CD4-positive, alpha-beta T cell treated with Interleukin-4 for 1 hour (primary cell): ENCODE measurements around the gene ACSF2.
A peak's percentile ranks its signal among the peaks of the same experiment; 100 is the strongest.
"Not testable (repeated sequence)": the region's sequence is repeated elsewhere in the genome, so short reads cannot be mapped to it uniquely, and the experiment has no call there.

Experiments
- DNase-seq, 2 donors: peaks; one replicate each; pipeline ENCODE4 v3.0.0-alpha.2; 2020 to 2022

ACSF2 gene, protein sequence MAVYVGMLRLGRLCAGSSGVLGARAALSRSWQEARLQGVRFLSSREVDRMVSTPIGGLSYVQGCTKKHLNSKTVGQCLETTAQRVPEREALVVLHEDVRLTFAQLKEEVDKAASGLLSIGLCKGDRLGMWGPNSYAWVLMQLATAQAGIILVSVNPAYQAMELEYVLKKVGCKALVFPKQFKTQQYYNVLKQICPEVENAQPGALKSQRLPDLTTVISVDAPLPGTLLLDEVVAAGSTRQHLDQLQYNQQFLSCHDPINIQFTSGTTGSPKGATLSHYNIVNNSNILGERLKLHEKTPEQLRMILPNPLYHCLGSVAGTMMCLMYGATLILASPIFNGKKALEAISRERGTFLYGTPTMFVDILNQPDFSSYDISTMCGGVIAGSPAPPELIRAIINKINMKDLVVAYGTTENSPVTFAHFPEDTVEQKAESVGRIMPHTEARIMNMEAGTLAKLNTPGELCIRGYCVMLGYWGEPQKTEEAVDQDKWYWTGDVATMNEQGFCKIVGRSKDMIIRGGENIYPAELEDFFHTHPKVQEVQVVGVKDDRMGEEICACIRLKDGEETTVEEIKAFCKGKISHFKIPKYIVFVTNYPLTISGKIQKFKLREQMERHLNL

DNA sequence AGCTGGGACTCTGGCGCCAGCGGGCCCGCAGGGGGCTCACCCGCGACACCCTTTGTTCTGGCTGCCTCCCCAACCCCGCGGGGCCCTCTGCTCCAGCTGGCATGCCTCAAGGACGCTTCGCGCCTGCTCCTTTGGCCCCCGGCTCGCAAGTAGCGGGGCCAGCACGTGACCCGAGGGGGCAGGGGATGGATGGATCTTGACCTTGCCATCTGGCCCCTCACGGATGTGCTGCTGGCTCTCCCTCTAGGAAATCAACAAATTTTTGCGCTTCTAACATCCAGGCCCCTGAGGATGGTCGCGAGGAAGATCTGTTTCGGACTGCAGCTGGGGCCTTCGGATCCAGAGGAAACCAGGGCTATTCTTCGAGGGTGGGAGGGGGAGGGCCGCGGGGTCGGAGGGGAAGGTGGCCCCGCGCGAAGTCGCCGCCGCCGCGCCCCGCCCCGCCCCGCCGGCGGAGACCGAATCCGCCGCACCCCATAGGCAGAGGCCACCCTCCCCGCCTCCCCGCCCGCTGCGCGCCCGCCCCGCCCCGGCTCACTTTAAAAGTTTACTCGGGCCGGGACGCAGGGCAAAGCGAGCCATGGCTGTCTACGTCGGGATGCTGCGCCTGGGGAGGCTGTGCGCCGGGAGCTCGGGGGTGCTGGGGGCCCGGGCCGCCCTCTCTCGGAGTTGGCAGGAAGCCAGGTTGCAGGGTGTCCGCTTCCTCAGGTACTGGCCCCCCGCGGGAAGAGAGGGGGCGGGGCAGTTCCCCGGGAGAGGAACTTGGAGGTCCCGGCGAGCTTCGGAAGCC, at the start of gene ACSF2:
TSS of gene ACSF2 (plus strand) at position 537 of the 790 bp plus-strand sequence. CDS start at position 581, 44 bp downstream.
- peak; percentile 63 to 73 for DNase-seq

DNA sequence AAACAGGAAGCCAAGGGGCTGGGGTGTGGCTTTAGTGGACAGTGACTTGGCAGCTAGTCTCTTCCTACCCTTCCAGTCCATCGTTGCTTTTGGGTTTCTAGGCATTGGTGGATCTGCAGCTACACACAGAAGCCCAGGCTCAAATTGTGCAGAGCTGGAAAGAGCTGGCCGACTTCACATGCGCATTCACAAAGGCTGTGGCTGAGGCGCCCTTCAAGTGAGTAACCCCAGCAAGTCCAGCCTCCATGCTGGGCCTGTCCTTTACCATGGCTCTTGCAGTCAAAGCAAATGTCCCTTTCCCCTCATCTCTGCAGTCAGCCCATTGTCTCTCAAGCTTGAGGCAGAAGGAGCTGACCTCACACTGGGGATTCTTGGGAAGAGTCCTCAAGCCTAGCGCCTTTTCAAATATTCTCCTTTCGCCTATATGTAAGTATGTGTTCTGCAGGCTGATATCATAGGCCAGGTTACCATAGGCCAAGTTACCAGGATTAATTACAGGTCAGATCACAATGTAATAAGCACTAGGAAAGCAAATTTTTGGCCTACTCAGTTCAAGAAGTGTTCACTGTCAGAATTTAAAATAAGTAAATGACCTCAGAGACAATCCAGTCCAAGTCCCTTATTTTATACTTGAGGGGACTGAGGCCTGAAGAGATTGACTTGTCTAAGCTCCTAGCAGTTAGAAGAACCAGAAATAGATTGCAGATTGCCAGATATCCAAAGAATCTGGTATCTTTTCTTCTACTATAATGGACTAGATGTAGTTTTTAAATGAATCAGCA, 46.5 kb upstream of the ACSF2 start:
- no peak for DNase-seq

DNA sequence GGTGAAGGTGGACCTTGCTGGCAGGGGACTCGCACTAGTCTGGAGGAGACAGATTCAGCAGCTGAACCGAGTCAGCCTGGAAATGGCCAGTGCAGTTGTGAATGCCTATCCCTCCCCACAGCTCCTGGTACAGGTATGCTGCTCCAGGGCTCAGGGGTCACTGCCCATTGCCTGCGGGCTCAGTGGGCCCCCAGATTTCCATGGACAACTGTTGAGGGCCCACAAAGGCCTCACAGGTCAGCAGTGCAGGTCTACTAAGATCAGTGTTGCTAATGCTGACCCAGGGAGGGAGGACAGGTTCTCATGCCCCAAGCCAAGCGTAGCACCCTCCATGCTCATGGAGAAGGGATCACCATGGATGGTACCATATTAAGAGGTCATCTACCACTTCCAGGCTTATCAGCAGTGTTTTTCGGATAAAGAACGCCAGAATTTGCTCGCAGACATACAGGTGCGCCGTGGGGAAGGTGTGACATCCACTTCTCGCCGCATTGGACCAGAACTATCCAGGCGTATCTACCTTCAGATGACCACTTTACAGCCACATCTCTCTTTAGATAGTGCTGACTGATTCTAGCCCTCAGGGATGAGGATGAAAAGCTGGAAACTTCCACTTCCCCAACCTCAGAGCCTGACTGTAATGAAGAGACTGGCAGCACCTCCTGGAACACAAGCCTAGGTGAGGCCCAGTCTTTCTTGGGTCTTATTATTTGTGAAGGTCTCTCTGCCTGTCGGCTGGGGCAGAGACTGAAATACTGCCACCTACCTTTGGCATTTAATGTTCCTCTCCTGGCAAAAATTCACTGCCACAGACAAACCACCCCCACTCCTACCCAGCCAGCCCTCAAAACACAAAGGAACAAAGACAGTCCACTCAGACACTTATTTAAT, 45.4 kb upstream of the ACSF2 start:
- DNase-seq, result no peak

DNA sequence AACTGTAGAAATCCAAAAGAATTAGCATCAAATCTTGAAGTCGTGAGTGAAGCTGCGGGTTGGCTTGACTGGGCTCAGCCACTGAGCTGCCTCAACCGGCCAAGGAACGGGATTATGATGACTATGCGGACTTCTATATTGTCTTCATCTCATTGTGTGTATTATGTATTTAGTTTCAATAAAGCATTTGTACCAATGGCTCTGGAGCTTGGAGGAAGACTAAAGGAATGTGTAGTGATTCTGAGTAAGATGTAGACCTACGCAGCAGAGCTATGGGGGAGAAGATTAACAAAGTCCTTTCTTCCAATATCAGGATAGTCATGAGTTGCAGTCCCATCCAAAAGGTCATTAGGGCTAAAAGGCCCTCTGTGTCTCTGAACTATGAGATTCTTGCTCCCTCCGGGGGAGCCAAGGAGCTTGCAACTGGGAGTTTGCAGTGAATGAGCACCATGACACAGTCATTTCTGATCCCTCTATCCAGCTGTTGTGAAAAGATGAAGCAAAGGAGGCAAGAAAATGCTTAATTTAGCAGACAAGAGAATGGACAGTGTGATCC, 44.7 kb upstream of the ACSF2 start:
- no peak for DNase-seq

DNA sequence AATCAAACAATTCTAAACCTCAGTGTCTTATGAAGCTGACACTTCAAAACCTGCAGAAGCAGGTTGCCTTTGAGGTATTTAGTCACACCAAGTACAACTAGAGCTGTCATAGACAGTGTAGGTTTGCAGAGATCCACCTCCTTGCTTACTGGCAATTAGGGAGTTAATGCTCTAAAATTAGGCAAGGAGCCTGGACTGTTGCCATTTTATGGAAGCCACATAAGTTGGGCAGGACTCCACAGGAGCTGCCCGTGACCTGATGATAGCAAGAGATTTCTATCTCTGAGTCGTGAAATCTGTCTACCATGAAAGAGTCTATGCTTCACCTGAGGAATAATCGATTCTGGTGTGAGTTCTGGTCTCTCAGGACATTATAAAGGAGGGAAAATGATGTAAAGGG, 44.1 kb upstream of the ACSF2 start:
- no peak for DNase-seq

DNA sequence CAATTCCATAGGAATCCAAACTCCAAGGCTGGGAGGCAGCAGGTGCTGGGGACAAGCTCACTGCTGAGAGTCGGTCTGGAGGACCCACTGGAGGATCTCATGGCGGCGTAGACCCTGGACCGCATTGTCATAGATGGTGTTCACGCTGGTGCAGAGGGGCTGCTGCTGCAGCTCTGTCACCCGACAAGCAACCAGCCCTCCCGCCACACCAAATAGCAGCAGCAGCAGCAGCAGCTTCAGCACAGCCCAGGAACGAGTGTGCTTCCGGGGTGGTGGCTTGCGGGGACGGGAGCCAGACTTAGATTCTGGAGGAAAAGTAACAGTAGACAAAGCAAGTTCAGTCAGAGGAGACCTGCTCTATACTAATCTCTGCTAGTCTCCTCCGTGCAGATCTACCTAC, 43.1 kb upstream of the ACSF2 start:
- DNase-seq, result no peak

DNA sequence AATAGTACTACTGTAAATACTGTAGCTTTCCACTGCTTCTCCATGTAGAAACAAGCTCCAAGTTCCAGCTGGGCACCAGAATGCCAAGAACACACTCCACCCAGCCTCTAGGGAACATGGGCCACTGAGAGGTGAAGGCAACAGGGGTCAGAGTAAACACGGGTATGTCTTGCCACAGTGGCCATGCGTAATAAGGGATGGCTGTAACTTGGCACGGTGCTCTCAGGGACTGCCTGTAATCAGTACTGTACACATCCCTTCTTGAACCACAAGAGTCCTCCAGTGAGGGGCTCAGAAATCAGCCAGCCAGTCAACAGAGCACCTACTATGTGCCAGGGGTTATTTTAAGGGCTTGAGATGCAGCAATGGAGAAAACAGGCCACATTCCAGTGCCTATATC, 39.5 kb upstream of the ACSF2 start:
- no peak for DNase-seq

DNA sequence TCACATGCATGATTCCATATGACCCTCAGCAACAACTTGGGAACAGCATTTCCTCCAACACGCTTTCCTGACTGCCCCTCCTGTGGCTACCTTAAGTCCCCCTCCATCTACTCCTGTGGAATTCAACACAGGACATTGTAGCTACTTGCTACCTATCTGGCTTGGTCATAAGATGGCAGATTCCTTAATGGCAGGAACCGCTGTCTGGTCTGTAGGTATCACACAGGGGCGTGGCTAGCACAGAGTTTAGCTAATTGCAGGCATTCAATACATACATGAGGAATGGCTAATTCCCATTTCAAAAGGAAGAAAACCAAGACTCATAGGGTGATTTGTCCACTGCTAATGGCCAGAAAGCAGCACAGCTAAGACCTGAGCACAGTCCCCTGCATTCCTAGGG, 37.3 kb upstream of the ACSF2 start:
- DNase-seq, result no peak

DNA sequence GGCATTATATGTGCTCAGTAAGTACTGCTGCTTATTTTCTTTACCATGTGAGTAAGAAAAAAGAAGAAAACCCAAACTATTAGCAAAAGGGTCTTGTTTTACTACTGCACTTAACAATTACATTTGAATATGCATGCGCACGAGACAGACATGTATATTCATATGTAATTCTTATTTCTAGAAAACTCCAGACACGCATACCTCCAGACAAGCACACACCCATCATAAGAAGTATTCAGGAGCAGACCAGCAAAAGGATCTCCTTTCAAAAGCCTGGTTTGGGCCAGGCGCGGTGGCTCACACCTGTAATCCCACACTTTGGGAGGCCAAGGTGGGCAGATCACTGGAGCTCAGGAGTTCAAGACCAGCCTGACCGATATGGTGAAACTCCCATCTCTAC, 36.5 kb upstream of the ACSF2 start:
- no peak for DNase-seq

DNA sequence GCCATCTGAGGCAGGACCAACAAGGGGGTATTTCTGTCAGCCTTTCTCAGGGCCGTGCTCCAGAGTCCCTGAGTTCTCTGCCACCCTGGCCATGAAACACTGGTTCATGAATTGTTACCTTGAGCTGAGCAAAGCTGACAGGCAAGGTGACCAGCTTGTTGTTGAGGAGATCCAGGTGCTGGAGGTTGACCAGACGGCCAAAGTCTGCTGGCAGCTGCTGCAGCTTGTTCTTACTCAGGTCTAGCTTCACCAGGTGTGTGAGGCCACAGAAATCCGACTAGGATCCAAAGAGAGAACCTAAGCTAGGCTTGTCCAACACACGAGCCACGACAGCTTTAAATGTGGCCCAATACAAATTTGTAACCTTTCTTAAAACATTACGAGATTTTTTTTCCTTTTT, 33.4 kb upstream of the ACSF2 start:
- DNase-seq, result no peak

DNA sequence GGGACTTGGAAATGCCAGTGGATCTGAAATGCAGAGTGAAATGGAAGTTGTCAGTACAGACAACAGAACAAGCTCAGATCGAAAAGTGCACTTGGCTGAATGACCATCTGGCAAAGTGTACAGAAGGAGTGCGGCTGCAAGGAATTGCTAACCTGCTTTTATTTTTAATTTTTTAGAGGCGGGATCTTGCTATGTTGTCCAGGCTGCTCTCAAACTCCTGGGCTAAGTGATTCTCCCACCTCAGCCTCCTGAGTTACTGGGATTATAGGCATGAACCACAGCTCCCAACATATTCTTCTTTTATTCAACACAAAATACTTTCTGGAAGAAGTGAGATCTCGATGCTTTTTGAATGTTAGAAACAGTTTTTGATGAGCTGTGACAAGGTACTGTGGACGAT, 32.3 kb upstream of the ACSF2 start:
- no peak for DNase-seq

DNA sequence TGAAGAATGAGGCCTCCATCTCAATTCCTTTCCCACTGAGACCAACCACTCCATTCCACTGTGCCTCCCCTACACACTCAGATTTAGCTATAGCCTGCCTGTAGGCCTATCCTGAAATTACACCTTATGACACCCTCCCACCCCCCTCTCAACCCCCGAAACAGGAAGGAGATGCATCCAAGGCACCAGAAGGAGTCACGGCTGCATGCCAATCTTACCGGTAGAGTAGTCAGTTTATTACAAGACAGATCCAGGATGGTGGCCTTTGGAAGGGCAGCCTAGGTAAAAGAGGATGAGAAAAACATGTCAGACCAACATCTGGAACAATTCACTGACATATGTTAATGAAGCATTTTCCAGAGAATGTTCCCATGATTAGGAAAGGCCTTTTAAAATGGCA, 31.3 kb upstream of the ACSF2 start:
- DNase-seq, result no peak

DNA sequence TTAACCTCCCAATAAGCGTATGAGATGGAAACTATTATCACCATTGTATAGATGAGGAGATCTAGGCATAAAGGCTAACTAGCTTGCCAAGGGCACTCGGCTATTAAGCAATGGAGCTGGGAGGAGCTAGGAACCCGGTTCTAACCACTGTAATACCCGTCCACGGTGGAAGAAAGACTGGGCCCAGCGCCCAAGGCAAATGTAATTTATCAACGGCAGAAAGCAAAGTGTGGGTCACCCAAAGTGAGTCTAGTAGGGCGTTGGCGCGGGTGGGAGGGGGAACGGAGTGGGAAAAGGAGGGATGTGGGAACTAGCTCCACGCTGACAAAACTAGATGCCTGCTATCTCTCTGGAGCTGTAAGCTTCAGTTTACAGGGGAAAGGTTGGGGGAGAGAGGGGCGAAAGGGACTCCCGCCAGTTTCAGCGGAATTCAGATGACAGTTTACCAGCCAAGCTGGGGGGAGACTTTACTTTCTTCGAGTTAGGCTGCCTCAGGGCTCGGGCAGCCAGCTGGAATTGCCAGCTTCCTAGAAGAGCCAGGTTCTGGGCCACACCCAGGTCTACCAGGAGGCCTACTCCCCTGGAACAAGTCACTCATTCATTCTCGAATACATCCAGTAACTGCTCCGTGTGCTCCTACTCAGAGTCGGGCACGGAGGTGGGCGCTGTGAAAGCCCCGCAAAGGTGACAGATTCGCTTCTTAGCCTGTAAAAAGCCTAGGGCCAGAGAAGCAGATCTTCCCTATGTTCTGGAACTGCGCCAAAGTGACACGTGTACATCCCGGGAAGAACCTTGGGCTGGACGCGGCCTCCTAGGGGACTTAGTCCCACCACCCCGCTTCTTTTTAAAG, 29.5 kb upstream of the ACSF2 start:
- peak in 1 of 2 donors; percentile 25 for DNase-seq

DNA sequence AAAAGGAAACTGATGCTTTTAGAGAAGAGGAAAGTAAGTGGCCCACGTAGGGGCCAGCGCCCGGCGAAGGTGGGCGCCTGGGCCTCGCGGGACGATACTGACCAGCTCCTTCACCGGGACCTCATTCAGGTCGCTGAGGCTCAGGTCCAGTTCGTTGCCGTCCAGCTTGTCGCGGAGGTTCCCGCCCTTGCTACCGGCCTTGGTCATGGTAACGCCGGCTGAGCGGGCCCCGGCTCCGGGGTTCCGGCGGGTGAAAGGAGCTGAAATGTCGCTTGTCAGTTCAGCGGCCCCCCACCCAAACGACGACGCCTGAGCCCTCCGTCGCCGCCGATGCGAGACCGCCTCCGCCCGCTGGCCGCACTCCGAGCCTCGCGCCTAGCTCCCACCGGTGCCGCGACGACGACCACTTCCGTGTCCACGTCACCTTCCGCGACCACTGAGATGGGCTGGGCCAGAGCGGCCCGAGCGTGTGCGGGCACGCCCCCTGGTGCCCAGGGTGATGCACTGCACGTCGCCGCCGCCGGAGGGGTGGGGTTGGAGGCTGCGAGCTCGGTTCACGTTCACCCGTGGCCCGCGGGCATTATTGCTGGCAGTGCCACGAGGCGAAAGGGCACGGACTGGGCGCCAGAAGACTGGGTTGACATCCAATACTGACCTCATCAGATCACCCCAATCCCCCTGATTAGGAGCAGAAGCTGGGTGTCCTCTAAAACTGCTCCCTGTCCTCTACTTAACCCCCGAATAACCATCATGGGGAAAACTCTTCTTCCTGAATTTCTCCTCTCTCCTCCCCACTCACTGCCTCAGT, 28.7 kb upstream of the ACSF2 start, which contains the start of gene LRRC59:
TSS of gene LRRC59 (minus strand) at position 413 of the 808 bp plus-strand sequence. CDS start at position 207, 206 bp downstream.
- DNase-seq, result peak; percentile 91 to 94

DNA sequence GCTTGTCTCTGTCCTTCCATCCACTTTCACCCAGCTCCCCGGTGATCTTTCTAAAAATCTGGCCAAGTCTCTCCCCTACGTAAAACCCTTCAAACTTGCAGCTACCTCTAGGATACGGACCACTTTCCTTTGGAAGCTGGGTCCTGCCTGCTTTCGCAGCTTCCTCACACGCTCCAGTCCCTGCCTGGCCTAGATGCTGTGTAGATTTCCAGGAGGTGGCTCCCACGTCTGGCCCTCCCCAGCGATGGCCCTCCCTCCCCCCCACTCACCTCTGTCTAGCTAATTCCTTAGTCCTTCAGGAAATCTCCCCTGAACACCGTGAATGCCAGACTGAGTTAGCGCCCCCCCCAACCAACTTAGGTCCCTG, 28.1 kb upstream of the ACSF2 start:
- DNase-seq, result no peak

DNA sequence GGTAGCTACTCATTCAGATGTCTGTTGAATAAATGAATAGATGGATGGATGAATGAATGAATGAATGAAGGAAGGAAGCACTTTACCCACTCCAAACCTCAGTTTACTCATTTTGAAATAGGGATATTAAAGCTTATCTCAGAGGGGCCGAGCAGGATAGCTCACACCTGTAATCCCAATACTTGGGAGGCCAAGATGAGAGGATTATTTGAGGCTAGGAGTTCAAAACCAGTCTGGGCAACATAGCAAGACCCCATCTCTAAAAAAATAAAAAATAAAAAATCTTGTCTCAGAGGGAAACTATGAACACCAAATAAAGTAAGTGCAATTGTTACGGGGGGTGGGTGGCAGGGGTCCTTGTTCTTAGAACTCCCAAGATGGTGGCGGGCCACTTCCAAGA, 27.3 kb upstream of the ACSF2 start:
- not testable (repeated sequence) for DNase-seq

DNA sequence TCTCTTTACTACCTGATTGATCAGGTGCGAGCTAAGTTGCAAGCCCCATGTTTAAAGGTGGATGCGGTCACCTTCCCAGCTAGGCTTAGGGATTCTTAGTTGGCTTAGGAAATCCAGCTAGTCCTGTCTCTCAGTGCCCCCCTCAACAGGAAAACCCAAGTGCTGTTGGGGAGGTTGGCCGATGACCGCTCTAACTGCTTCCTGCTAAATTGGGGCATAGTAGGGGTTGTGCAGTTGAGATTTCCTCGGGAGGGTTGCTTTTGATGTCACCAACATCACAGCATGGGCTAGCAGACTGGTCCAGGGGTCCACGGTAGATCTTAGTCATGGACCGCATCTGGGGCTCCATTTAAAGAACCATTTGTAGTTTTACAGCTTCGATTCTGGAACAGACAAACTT, 26.4 kb upstream of the ACSF2 start:
- not testable (repeated sequence) for DNase-seq

DNA sequence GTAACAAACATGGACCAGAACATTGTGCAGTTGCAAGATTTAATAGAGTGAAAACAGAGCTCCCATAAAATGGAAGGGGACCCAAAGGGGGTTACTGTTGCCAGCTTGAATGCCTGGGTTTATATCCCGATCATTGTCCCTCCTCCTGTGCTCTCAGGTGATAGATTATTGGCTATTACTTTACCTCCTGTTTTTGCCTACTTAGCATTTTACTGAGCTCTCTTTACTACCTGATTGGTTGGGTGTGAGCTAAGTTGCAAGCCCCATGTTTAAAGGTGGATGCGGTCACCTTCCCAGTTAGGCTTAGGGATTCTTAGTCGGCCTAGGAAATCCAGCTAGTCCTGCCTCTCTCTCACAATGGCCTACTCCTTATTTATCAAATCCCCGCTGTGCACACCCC, 20.7 kb upstream of the ACSF2 start:
- not testable (repeated sequence) for DNase-seq

DNA sequence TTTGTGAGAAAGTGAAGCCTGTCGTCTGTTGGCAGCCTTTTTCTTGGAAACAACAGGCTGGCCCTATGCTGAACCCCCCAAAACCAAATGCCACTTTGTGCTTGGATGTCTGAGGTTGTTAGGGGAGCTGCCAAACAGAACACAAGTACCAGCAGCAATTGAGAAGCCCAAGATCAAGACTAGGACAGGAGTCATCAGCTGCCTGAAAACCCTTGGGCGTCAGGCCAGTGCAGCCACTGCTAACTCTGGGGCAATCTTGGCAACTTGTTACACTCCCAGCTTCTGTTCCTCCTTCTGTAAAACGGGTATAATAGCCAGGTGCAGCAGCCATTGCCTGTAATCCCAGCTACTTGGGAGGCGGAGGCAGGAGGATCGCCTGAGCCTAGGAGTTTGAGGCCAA, 19.4 kb upstream of the ACSF2 start:
- no peak for DNase-seq

DNA sequence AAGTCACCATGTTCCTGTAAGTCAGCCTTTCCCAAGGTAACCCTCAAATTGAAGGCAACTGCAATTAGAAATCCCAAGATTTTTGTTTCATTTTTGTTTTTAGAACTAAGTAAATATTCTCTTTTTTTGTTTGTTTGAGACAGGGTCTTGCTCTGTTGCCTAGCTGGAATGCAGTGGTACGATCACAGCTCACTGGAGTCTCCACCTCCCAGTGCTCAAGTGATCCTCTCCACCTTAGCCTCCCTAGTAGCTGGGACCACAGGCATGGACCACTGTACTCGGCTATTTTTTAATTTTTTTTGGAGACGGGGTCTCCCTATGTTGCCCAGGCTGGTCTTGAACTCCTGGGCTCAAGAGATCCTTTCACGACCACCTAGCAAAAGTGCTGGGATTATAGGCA, 18.1 kb upstream of the ACSF2 start:
- DNase-seq, result no peak
